A549 (cell line): ENCODE results near the gene ZBTB38.

Experiments
- BHLHE40 ChIP-seq: IDR thresholded peaks from 2 replicates; pipeline ENCODE4 v1.6.1; 2012; ENCODE audit warnings: low read depth, low read length, inconsistent platforms
- CHD2 ChIP-seq: fragments of 150-350 bp; IDR thresholded peaks from 2 replicates; pipeline ENCODE4 v1.6.1; 2014; ENCODE audit warnings: low read length; ENCODE audit not compliant: partially characterized antibody
- EP300 ChIP-seq, 2 experiments: fragments of >200 bp; sonication (Bioruptor Twin); formaldehyde crosslinking; IDR thresholded peaks; 2 replicates in 1 of 2; 3 replicates in 1 of 2; pipeline ENCODE4 v1.6.1; 2016 to 2017
- JUNB ChIP-seq: fragments of >200 bp; sonication (Bioruptor Twin); formaldehyde crosslinking; IDR thresholded peaks from 2 replicates; pipeline ENCODE4 v1.6.1; 2016
- KDM1A ChIP-seq: fragments of 200-600 bp; sonication (generic); IDR thresholded peaks from 2 replicates; pipeline ENCODE4 v1.6.1; 2016; ENCODE audit warnings: low read depth, mild to moderate bottlenecking
- POLR2A ChIP-seq: IDR thresholded peaks from 2 replicates; pipeline ENCODE4 v1.6.1; 2012; ENCODE audit warnings: mild to moderate bottlenecking, low read length
- RCOR1 ChIP-seq: fragments of 150-350 bp; IDR thresholded peaks from 2 replicates; pipeline ENCODE4 v1.6.1; 2014; ENCODE audit warnings: antibody characterized with exemption, low read length, low read depth
- REST ChIP-seq: fragments of 200-600 bp; sonication (generic); IDR thresholded peaks from 2 replicates; pipeline ENCODE4 v1.6.1; 2016; ENCODE audit warnings: antibody characterized with exemption, mild to moderate bottlenecking, moderate library complexity
- TF ChIP-seq, protein P1 (sequence below): IDR thresholded peaks from 2 replicates; pipeline ENCODE4 v1.6.1; 2012
- TF ChIP-seq, protein P2 (sequence below): fragments of >200 bp; sonication (Bioruptor Twin); formaldehyde crosslinking; IDR thresholded peaks from 3 replicates; pipeline ENCODE4 v1.5.1; 2016

- TF ChIP-seq, protein P1, sequence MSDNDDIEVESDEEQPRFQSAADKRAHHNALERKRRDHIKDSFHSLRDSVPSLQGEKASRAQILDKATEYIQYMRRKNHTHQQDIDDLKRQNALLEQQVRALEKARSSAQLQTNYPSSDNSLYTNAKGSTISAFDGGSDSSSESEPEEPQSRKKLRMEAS, result no peak
- TF ChIP-seq BHLHE40 (no peak), REST (no peak), CHD2 (no peak), POLR2A (no peak), KDM1A (no peak), JUNB (no peak), RCOR1 (no peak), EP300 (IDR thresholded peaks at IDR 0.05) (no peak)
- TF ChIP-seq, protein P2, sequence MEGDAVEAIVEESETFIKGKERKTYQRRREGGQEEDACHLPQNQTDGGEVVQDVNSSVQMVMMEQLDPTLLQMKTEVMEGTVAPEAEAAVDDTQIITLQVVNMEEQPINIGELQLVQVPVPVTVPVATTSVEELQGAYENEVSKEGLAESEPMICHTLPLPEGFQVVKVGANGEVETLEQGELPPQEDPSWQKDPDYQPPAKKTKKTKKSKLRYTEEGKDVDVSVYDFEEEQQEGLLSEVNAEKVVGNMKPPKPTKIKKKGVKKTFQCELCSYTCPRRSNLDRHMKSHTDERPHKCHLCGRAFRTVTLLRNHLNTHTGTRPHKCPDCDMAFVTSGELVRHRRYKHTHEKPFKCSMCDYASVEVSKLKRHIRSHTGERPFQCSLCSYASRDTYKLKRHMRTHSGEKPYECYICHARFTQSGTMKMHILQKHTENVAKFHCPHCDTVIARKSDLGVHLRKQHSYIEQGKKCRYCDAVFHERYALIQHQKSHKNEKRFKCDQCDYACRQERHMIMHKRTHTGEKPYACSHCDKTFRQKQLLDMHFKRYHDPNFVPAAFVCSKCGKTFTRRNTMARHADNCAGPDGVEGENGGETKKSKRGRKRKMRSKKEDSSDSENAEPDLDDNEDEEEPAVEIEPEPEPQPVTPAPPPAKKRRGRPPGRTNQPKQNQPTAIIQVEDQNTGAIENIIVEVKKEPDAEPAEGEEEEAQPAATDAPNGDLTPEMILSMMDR, result no peak
These were observed 12.0 kb downstream of the ZBTB38 start for GRCh38 chr3:141380279-141380678.
